Mucosa of gallbladder (tissue), 1 donor: ENCODE measurements around the gene MB21D2. TPM values are rescaled to one million over a fixed set of nuclear protein-coding genes. Genes with fewer than 3 reads are reported as not detected.
"Not testable (repeated sequence)": the region's sequence is repeated elsewhere in the genome, so short reads cannot be mapped to it uniquely, and the experiment has no call there.

Source experiments
- DNase-seq: peaks from one replicate; pipeline ENCODE4 v3.0.0-alpha.2; 2020; ENCODE audit warnings: low spot score
- total RNA-seq: library from RNA; stranded (reverse); gene quantifications from one replicate; pipeline ENCODE4 v1.2.1, GENCODE V29; 2021
- donor health status: DM: no; HTN: no; CAD: no.

MB21D2 gene
- total RNA-seq, 1 donor from 2014 or later: 8.7 TPM

DNA sequence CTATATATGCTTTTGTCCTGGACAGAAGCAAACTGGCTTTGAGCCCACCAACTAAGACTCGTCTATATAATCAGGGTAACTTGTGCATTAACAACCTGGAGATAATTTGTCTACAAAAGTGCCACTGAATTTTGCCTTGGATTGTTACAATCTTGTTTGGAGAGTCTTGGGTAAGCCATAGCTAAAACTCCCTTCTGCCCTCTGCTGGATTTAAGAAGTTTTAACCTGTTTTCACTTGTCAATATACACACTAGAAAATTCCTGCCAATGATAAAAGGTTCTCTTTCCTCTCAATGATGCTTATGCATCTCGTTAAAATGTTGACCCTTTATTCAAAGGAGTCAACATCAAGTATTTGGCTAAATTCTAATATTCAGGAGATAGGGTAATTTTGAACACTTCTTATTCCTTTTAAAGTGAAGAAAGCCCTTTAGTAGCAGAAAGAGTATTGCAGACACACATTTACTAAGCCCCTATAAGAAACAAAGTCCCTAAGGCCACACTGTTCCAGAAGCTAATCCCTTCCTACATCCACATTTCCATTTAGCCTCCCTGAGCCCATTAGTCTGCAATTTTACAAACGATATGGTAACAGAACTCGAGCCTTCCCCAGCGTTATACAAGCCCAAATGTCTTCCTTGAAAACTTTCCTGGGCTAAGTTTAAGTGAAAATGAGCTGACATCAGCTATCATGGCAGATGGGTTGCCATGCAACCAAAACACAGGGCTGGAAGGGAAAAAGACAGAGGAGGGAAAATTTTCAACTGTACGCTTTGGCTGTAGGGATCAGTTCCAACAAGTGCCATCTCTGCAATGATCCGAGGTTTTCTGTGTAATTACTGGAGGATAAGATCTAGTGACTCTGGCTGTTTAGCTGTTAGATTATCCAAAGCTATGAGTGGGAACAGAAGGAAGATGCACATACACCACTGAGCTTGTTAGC, 114.4 kb downstream of the MB21D2 start:
- no peak for DNase-seq

DNA sequence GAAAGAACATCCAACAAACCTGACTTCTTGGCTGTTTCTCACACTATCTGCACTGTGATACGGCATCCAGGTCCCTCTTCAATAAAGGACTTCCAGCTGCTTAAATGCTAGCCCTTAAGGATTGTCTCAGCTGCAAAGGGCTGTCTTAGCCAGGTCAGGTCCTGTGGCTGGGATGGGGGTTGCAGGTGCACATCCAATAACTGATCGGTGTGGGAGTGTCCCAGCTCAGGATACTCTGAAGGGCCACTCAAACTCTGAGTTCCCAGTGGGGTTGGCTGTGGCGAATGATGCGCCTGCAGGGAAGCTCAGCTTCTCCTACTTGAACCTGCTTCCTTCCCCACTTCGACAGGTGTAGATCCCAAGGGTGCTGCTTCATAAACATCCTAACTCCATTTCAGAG, 115.7 kb downstream of the MB21D2 start:
- DNase-seq: no peak

DNA sequence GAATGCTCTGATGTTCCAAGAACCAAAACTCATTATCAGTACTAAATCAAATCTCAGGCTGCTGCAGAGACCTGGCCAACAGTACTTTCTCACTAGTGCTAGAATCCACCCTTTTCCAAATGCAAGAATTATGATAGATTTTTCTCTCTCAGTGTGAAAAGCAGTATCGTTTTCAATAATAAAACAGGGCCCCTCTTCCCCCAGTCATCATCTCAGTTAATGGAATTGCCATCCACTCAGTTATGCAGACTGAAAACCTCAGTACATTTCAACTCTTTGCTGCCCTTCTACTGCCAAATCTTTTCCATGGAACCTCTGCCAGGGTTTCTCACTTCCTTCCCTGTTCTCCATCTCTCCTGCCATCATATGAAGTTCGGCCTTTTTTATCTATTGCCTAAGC, 117.9 kb downstream of the MB21D2 start:
- no peak for DNase-seq

DNA sequence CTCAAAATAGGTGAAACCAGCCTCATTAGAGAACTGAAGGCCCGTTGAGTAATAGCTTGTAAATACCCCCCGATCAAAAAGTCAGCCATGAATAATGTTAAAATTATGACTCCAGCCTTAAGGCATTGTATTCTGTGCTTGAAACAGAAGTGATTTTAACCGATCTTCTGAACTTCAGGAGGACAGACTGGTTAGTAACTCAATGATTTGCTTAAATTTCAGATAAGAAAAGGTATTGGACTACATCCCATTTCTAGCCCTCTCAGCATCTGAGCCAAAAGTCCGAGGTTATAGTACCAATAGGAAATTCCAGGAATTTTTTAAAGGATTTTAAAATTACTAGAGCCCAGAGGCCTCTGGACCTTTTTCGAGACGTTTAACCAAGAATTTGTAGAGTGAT, 122.6 kb downstream of the MB21D2 start:
- DNase-seq: no peak

DNA sequence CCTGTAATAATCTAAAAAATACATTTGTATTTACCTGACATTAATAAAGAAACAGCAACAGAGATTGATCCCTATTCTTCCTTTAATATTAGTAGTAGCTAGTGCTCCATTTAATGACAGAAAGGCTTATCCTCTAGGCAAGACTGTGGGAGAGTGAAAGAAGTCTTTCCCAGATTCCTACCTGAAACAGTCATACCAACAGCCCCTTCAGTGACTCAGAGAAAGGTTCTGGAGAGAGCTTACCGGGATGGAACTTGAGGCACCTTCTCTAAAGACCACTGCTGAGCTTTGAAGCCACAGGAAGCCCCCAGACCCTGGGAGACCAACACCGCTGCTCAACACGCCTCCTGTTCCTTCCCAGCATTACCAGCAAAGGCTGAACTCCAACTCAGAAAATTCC, 123.4 kb downstream of the MB21D2 start:
- no peak for DNase-seq

DNA sequence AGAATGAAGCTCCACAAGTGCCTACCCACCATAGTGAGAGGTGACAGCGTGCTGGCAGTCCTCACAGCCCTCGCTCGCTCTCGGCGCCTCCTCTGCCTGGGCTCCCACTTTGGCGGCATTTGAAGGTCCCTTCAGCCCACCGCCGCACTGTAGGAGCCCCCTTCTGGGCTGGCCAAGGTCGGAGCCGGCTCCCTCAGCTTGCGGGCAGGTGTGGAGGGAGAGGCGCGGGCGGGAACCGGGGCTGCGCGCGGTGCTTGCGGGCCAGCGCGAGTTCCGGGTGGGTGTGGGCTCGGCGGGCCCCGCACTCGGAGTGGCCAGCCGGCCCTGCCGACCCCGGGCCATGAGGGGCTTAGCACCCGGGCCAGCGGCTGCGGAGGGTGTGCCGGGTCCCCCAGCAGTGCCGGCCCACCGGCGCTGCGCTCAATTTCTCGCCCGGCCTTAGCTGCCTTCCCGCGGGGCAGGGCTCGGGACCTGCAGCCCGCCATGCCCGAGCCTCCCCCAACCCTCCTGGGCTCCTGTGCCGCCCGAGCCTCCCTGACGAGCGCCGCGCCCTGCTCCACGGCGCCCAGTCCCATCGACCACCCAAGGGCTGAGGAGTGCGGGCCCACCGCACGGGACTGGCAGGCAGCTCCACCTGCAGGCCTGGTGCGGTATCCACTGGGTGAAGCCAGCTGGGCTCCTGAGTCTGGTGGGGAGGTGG, 128.7 kb downstream of the MB21D2 start:
- DNase-seq: not testable (repeated sequence)

DNA sequence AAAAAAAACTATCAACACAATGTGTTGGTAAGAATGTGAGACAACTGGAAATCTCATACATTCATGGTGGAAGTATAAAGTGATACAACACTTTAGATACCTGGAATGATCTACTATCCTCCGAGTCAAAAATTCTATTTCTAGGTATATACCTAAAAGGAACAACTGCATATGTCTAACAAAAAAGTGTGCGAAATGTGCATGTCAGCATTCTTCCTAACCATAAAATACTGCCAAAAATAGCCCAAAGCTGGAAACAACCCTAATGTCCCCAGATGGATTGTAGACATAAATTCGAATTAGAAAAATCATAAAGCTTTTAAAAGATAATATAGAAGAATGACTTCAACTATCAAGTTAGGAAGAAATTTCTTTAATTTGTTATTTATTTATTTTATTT, 139.1 kb downstream of the MB21D2 start:
- DNase-seq: no peak

DNA sequence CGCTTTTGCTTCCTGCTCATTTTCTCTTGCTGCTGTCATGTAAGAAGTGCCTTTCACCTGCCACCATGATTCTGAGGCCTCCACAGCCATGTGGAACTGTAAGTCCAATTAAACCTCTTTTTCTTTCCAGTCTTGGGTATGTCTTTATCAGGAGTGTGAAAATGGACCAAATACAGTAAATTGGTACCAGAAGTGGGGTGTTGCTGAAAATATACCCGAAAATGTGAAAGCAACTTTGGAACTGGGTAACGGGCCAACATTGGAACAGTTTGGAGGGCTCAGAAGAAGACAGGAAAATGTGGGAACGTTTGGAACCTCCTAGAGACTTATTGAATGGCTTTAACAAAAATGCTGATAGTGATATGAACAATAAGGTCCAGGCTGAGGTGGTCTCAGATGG, 143.3 kb downstream of the MB21D2 start:
- not testable (repeated sequence) for DNase-seq

DNA sequence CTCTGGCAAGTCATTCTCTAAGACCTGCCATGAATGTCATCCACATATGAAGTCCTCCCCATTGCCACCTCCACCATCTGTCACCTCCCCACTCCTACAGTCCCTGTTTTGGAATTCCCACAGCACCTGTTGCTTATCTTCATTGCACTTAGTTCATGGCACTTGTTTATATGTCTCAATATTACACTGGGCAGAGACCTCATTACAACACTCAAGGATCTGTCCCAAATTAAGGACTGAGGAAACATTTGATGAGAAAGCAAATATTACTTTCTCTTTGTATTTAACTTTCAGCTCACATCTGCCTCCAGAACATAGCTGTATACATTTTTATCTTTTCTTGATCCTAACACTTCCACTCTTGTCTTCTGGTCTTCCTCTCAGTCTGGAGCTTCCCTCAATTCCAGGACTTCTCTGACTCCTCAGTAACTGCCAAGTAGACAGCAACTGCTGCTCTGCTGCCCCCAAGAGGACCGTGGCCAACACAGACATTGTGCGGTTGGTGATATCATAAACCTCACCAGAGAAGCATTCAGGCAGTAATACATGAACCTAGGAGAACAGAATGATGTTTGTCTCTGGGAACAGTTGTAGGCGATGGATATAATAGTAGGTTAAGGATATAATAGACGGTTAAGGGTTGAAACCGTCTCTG, 145.3 kb downstream of the MB21D2 start:
- no peak for DNase-seq

DNA sequence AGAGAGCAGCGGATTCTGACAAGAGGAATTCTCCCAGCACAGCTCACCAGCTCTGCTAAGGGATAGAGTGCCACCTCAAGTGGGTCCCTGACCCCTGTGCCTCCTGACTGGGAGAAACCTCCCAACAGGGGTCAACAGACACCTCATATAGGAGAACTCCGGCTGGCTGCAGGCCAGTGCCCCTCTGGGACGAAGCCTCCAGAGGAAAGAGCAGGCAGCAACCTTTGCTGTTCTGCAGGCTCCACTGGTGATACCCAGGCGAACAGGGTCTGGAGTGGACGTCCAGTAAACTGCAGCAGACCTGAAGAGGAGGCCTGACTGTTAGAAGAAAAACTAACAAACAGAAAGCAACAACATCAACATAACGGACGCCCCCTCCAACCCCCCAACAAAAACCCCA, 159.0 kb downstream of the MB21D2 start:
- DNase-seq: no peak

DNA sequence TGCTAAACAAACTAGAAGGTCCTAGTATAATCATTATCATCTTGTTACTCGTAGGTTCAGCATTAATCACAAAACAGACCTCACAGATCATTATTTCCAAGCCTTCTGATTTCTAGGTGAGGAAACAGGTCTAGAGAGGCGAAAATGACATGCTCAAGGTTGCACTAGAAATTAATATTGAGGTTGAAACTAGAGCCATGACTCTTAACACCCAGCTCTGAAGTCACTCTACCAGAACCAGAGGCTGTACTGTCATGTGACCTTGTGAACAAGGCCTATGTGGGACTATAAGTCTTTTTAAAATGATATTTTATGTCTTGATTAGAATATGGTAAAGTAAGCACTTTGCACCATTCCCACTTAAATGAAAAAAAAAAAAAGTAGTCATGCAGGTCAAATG, 166.5 kb downstream of the MB21D2 start:
- no peak for DNase-seq

DNA sequence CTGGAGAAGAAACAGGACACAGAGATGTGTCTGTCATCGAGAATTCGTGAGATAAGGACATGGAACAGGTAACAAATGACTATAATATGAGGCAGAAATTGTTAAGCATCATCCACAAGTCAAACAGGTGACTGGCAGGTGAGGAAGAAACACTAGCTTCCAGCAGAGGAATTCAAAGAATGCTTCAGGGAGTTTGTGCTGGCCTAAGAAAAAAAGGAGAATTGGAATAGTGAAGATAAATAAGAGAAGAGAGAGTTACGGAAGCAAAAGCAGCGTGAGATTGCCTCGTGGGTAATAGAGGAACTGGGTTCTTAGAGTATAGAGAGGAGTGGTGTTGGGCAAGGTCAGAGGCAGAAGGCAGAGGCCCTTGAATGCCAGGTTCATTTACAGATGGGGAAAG, 167.5 kb downstream of the MB21D2 start:
- no peak for DNase-seq

DNA sequence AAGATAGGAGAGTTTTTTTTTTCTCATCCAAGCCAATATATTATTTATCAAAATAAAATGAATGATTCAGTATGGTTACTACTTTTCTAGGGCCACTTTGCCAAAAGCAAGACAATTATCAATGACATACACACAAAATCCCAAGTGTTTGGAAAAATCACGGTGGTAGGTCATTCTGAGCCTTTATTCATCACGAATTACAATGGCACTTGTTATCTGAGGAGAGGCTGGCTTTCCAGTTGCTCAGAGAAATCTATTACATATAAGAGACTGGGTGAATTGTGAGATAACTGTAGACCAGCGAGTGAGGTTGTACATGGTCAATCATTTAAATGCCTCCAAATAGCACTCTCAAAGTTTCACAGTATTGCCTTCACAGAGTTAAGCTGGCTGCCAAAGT, 169.9 kb downstream of the MB21D2 start:
- no peak for DNase-seq

DNA sequence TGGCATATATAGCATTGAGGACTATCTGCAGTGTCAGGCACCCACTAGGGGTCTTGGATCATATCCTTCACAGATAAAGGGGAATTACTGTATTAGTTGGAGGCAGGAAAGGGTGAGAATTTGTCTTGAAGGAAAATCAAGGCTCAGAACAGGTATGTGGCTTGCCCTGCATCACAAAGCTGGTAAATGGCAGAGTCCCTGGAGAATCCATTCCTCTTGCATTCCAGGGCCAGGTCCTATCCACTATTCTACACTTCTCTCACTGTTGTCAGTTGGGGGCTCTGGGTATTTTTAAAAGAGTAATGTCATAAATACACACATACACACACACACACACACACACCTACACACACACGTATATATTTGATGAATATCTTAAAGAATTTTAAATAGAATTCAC, 170.5 kb downstream of the MB21D2 start:
- no peak for DNase-seq

Other genes starting within 250 kb of the MB21D2 start
- gene FGF12, start 190.3 kb downstream of the MB21D2 start, total RNA-seq: 1.4 TPM